Activated CD4-positive, alpha-beta T cell treated with anti-CD3 and anti-CD28 coated beads for 48 hours (primary cell): ENCODE results near the gene WDFY3.
"Not testable (repeated sequence)": the region's sequence is repeated elsewhere in the genome, so short reads cannot be mapped to it uniquely, and the experiment has no call there.

Experiments used
- DNase-seq: peaks from one replicate; pipeline ENCODE4 v3.0.0-alpha.2; 2020

The WDFY3 gene

DNA sequence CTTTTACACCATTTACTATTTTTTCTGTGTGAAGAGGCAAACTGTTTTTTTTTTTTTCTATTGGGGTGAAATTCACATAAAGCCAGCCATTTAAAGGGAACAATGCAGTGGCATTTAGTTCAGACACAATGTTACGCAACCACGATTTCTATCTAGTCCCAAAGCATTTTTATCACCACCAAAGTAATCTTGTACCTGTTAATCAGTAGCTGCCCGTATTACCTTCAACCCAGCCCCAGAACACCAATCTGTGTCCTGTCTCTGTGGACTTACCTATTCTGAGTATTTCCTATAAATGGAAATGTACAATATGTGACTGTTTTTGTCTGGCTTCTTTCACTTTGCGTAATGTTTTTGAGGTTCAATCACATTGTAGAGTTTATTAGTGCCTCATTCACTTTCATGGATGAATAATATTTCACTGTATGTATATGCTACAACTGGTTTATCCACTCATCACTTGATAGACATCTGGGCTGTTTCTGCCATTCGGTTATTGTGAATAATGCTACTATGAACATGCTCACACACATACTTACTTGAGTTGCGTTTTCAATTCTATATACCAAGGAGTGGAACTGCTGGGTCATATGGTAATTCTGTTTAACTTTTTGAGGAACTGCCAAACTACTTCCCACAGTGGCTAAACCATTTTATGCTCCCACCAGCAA is 267.4 kb downstream of the WDFY3 start:
- DNase-seq, result no peak

DNA sequence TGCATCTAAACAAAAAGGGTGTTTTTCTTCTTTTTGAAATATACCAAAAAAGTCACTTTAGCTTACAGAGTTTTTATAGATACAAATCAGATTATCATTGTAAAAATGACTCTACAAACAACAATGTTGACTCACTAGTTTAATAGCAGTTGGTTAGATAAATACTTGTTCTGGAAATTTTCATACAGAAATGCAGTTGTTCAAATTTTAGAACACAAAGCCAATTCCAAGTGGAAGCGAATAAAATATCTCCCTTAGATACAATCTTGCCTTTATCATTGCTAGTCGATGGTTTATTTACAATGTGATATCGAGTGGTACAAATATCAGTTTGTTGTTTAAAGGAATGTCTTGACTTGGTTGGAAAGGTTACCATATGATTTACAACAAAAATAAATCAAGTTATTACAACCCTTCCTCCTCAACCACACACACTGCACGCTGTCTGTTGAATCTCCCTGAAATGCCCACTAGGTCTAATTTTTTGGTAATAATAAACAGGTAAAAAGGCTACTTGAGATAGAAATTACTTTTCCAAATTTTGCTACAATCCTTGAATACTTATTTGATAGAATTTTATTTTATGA is 268.8 kb downstream of the WDFY3 start:
- no peak for DNase-seq

GRCh38 chr4:84697159-84697558 is 269.3 kb downstream of the WDFY3 start:
- DNase-seq, result no peak

GRCh38 chr4:84691800-84692199 is 274.7 kb downstream of the WDFY3 start:
- no peak for DNase-seq

DNA sequence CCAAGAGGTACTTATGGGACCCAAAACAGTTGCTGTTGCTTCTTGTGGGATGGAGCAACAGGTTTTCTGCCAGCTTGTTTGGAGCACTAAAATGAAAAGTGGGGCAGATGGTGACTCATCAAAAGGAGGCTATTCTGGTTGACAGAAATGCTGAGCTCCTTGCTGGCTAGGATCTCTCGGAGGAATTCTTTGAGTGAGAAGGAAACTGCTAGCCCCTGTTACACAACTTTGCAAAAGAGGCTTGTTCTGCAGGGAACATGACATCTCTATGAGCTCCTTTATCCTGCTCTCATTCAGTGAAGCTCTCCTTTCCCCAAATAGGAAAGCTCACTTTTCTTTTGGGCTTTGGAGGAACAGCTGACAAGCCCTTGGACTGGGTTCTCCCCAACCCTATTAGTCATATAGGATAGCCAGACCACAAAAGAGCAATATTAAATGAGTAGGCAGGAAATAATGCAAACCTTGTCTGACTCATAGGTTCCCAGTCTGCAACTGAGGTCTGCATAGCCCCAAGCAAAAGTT is 275.3 kb downstream of the WDFY3 start:
- no peak for DNase-seq

GRCh38 chr4:84690481-84690880 is 276.0 kb downstream of the WDFY3 start:
- no peak for DNase-seq

GRCh38 chr4:84689197-84689596 is 277.3 kb downstream of the WDFY3 start:
- DNase-seq, result no peak

DNA sequence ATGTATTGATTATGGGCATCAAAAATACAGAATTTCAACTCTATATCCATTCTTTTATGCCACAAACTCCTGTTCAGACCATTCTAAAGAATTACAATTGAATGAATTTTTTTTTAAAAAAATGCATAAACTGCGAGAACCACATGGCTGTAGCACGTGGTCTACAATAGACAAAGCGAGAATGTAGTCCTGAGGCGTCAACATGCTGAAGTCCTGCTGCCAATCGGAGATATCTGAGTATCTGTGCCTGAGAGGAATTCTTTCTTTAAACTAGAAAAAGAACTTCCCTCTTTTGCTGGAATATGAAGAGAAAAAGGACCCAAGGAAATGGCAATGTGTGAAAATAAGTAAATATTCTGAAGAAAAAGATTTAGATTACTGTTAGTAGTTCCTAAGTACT is 277.9 kb downstream of the WDFY3 start:
- no peak for DNase-seq

DNA sequence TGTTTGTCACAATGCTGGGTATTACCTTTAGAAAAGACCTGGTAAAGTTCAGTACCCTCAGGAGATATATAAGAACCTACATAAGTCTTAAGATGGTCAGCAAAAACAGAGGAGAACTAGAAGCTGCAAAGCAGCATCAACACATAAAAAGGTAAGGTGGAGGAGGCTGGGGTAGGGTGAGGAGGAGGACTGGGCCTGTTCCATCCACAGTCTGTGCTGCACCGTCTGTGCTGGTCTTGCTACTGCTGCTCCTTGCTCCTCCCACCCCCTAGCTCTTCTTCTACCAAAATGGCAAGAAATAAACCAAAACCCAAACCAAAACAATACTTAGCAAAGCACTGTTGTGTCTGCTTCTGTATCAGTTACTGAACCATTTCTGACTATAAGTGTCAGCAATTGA is 281.4 kb downstream of the WDFY3 start:
- DNase-seq, result no peak

GRCh38 chr4:84684361-84684760 is 282.1 kb downstream of the WDFY3 start:
- DNase-seq, result no peak

GRCh38 chr4:84683064-84683850 is 283.2 kb downstream of the WDFY3 start:
- no peak for DNase-seq

DNA sequence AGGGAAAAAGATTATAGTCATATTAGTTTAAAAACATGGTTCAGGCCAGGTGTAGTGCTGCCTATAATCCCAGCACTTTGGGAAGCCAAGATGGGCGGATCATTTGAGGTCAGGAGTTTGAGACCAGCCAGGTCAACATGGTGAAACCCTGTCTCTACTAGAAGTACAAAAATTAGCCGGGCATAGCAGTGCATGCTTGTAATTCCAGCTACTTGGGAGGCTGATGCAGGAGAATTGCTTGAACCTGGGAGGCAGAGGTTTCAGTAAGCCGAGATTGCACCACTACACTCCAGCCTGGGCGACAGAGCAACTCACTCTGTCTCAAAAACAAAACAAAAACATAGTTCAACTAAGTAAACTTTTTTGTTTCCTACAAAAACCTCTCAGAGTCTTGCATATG is 283.8 kb downstream of the WDFY3 start:
- not testable (repeated sequence) for DNase-seq

- no peak for DNase-seq
Observed at GRCh38 chr4:84681486-84682274, 284.8 kb downstream of the WDFY3 start.

DNA sequence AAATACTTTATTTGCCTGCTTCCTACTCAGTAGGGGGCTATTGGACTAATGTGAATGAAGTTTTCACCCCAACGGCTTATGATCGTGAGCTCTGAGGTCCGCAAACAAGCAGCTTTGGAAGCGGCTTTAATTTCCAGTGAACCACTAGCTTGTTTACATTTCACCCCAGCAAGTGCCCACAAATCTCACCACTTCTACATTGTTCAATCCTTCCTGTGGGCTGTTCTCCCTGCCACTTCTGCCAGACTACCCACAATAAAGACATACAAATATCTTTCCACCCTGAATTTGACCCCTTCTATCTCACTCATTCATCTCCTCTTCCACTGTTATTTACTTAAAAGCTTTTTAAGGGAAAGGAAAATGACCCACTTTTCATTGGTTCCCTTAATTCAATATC is 285.5 kb downstream of the WDFY3 start:
- no peak for DNase-seq

GRCh38 chr4:84678976-84679744 is 287.3 kb downstream of the WDFY3 start:
- no peak for DNase-seq

GRCh38 chr4:84677995-84678394 is 288.5 kb downstream of the WDFY3 start:
- DNase-seq, result no peak

- DNase-seq, result no peak
Observed at GRCh38 chr4:84677093-84677492, 289.4 kb downstream of the WDFY3 start.

DNA sequence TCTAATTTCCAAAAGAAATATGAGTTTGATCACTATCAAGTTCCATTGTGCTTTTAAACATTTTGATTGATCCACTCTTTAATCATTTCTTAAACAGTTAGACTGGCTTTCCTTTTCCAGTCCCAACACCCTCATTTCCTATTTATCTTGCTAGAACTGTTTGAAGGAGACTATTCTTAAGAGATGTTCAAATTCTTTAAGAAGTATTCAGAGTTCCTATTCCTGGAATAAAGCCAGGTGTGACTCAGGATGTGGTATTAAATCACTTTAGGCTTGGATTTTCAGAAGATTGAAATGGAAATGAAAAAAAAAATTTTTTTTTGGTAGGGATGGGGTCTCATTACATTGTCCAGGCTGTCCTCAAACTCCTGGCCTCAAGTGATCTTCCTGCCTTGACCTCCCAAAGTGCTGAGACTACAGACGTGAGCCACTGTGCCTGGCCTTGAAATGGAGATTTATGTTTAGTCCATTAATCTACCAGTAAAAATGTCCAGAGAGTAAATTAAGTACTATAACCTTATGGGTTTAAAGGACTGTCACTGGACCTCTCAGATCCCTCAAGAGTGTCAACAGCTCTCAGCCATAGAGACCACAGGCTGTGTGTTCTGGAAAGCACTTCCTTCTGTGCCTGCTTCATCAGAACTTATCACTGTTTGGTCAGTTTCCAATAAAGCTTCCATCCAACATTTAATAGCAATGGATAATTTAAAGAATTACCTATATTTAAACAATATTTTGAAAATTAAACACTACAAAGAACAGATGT is 292.8 kb downstream of the WDFY3 start:
- DNase-seq, result no peak

DNA sequence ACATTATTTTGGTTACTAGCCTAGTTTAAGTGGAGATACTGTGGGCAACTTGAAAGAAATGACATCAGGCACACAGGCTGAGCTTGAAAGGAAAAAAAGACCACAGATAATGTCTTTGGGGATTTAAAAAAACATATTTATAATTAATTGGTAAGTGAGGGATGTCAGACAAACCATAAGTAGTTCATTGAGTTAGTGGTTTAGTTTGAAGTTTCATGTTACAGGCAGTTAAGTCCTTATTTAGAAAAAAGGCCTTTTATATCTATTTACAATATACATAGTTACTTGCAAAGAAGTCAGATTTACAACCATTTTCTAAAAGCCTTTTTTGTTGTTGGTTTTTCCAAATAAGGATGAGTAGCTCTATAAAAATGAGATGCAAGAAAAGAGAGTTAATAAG is 294.3 kb downstream of the WDFY3 start:
- DNase-seq, result no peak

GRCh38 chr4:84669201-84669600 is 297.3 kb downstream of the WDFY3 start:
- no peak for DNase-seq

DNA sequence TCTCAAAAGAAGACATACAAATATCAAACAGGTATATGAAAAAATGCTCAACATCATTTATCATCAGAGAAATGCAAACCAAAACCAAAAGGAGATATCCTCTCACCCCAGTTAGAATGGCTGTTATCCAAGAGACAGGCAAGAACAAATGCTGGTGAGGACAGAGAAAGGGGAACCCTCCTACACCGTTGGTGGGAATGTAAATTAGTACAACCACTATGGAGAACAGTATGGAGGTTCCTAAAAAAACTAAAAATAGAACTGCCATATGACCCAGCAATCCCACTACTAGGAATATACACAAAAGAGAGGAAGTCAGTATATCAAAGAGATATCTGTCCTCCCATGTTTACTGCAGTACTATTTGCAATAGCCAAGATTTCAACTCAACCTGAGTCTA is 300.1 kb downstream of the WDFY3 start:
- no peak for DNase-seq

GRCh38 chr4:84664767-84665166 is 301.7 kb downstream of the WDFY3 start:
- DNase-seq, result not testable (repeated sequence)
